HCT116 (cell line): ENCODE measurements around the gene CAMTA2. TPM values are rescaled to one million over a fixed set of nuclear protein-coding genes. Genes with fewer than 3 reads are reported as not detected.

Experiments
- ATAC-seq: fragments of 200-7000 bp; cut with Tn5 transposase; 2 replicates; pipeline ENCODE4 v1.9.1; 2020; ENCODE audit warnings: mild to moderate bottlenecking, moderate library complexity
- BruUV-seq: library from RNA; stranded (reverse); fragments of 400-500 nt; replicated peaks from 2 replicates; lab custom pipeline; 2021; lab: Mats Ljungman, UMichigan
- CTCF ChIA-PET: fragments of 300-600 bp; sonication (Branson Sonifier 250); formaldehyde crosslinking; loops from one replicate; lab custom pipeline; 2021; ENCODE audit warnings: antibody characterized with exemption; lab: Charles Lee
- POLR2A ChIA-PET: fragments of 300-600, 350-600 bp; sonication (Branson Sonifier 250); formaldehyde crosslinking; loops from one replicate; lab custom pipeline; 2021; ENCODE audit warnings: antibody characterized with exemption; lab: Charles Lee
- RAD21 ChIA-PET, 2 experiments: fragments of 300-600 bp; sonication (Branson Sonifier 250); formaldehyde crosslinking; loops; one replicate each; lab custom pipeline; 2023; ENCODE audit warnings: low total read pairs in 2 of 2; ENCODE audit not compliant: uncharacterized antibody in 2 of 2, unreplicated experiment in 2 of 2, low non-redundant PET in 1 of 2; lab: Charles Lee
- DNase-seq: peaks from one replicate; pipeline ENCODE4 v3.0.0-alpha.2; 2010; ENCODE audit warnings: low read depth, low spot score
- H2AFZ ChIP-seq: fragments of 200-600 bp; shearing (Covaris generic), sonication (generic); 2 replicates; pipeline ENCODE4 v1.6.1; 2017; ENCODE audit warnings: low read depth, mixed run types, mixed read lengths, antibody characterized with exemption, low read length; ENCODE audit not compliant: poor library complexity, severe bottlenecking
- H3K27ac ChIP-seq: 2 replicates; pipeline ENCODE4 v1.5.1; 2012; ENCODE audit warnings: low read depth, low read length
- H3K27me3 ChIP-seq: fragments of 200-600 bp; sonication (generic); 2 replicates; pipeline ENCODE4 v1.6.1; 2016; ENCODE audit warnings: mixed run types, low read length, mixed read lengths; ENCODE audit not compliant: insufficient read depth
- H3K36me3 ChIP-seq, 2 experiments: fragments of 200-500 bp in 1 of 2; fragments of 200-600 bp in 1 of 2; sonication (Bioruptor generic) in 1 of 2; sonication (generic) in 1 of 2; 2 replicates each; pipeline versions ENCODE4 v1.5.1 to v1.6.1; 2014 to 2016; ENCODE audit warnings: low read length in 2 of 2, inconsistent platforms in 1 of 2, mixed read lengths in 1 of 2, mixed run types in 1 of 2; ENCODE audit not compliant: insufficient read depth in 2 of 2, control insufficient read depth in 1 of 2
- H3K4me1 ChIP-seq, 2 experiments: fragments of 200-600 bp in 1 of 2; sonication (generic) in 1 of 2; 2 replicates each; pipeline versions ENCODE4 v1.5.1 to v1.6.1; 2012 to 2017; ENCODE audit warnings: low read length in 2 of 2, inconsistent platforms in 1 of 2, mild to moderate bottlenecking in 1 of 2, mixed read lengths in 1 of 2, mixed run types in 1 of 2, moderate library complexity in 1 of 2; ENCODE audit not compliant: insufficient read depth in 2 of 2, control insufficient read depth in 1 of 2
- H3K4me2 ChIP-seq: fragments of 200-600 bp; sonication (generic); 2 replicates; pipeline ENCODE4 v1.6.1; 2017; ENCODE audit warnings: mixed run types, low read length, mixed read lengths
- H3K4me3 ChIP-seq, 2 experiments: fragments of 200-600 bp in 1 of 2; sonication (generic) in 1 of 2; replicated peaks in 1 of 2; 2 replicates each; pipeline ENCODE4 v1.5.1; 2011 to 2016; ENCODE audit warnings: low read length in 2 of 2, control low read depth in 1 of 2, low read depth in 1 of 2, mild to moderate bottlenecking in 1 of 2, mixed read lengths in 1 of 2, mixed run types in 1 of 2
- H3K79me2 ChIP-seq: fragments of 200-600 bp; sonication (generic); 2 replicates; pipeline ENCODE4 v1.6.1; 2017; ENCODE audit warnings: mild to moderate bottlenecking, mixed run types, low read length, moderate library complexity, mixed read lengths; ENCODE audit not compliant: insufficient read depth
- H3K9ac ChIP-seq: fragments of 200-600 bp; sonication (generic); 2 replicates; pipeline ENCODE4 v1.6.1; 2016; ENCODE audit warnings: low read length, mixed read lengths
- H3K9me2 ChIP-seq: fragments of 200-600 bp; sonication (generic), shearing (Covaris generic); 2 replicates; pipeline ENCODE4 v1.6.1; 2017; ENCODE audit warnings: mixed run types, mild to moderate bottlenecking, moderate library complexity; ENCODE audit not compliant: insufficient read depth
- H3K9me3 ChIP-seq, 2 experiments: fragments of 200-500 bp in 1 of 2; fragments of 200-600 bp in 1 of 2; sonication (Bioruptor generic) in 1 of 2; sonication (generic) in 1 of 2; 2 replicates each; pipeline ENCODE4 v1.6.1; 2014 to 2017; ENCODE audit warnings: low read length in 2 of 2, mixed read lengths in 2 of 2, inconsistent platforms in 1 of 2, low read depth in 1 of 2, mild to moderate bottlenecking in 1 of 2, mixed run types in 1 of 2, moderate library complexity in 1 of 2; ENCODE audit not compliant: control insufficient read depth in 1 of 2, insufficient read depth in 1 of 2
- H4K20me1 ChIP-seq: fragments of 200-600 bp; sonication (generic), shearing (Covaris generic); 2 replicates; pipeline ENCODE4 v1.6.1; 2017; ENCODE audit warnings: mixed run types, mild to moderate bottlenecking, moderate library complexity; ENCODE audit not compliant: insufficient read depth
- CBX3 ChIP-seq: IDR thresholded peaks from 2 replicates; pipeline ENCODE4 v1.6.1; 2012; ENCODE audit warnings: low read depth
- CEBPB ChIP-seq: IDR thresholded peaks from 2 replicates; pipeline ENCODE4 v1.6.1; 2012; ENCODE audit warnings: low read depth
- EGR1 ChIP-seq: IDR thresholded peaks from 2 replicates; pipeline ENCODE4 v1.6.1; 2012; ENCODE audit warnings: low read depth
- ELF1 ChIP-seq: IDR thresholded peaks from 2 replicates; pipeline ENCODE4 v1.6.1; 2012; ENCODE audit warnings: low read depth, borderline replicate concordance
- EZH2 ChIP-seq: fragments of 200-600 bp; sonication (generic); IDR thresholded peaks from 2 replicates; pipeline ENCODE4 v1.6.1; 2017; ENCODE audit warnings: antibody characterized with exemption, mixed run types
- FOSL1 ChIP-seq: IDR thresholded peaks from 2 replicates; pipeline ENCODE4 v1.6.1; 2012; ENCODE audit warnings: low read depth
- JUND ChIP-seq: IDR thresholded peaks from 2 replicates; pipeline ENCODE4 v1.6.1; 2012
- POLR2A ChIP-seq: IDR thresholded peaks from 2 replicates; pipeline ENCODE4 v1.7.0; 2011; ENCODE audit warnings: borderline replicate concordance; ENCODE audit not compliant: insufficient read depth, insufficient read length; ENCODE audit errors: extremely low read depth
- POLR2AphosphoS5 ChIP-seq: IDR thresholded peaks from 2 replicates; pipeline ENCODE4 v1.6.1; 2011; ENCODE audit warnings: mild to moderate bottlenecking, low read depth, low read length, moderate library complexity
- RAD21 ChIP-seq: IDR thresholded peaks from 2 replicates; pipeline ENCODE4 v1.6.1; 2012; ENCODE audit warnings: low read depth, mild to moderate bottlenecking
- TCF7L2 ChIP-seq: IDR thresholded peaks from 2 replicates; pipeline ENCODE4 v1.7.0; 2011; ENCODE audit warnings: borderline replicate concordance, inconsistent platforms; ENCODE audit not compliant: insufficient read depth, insufficient read length; ENCODE audit errors: extremely low read depth
- YY1 ChIP-seq: IDR thresholded peaks from 2 replicates; pipeline ENCODE4 v1.6.1; 2011; ENCODE audit warnings: low read length, low read depth, moderate library complexity, mild to moderate bottlenecking; ENCODE audit not compliant: insufficient replicate concordance; ENCODE audit errors: extremely low read depth
- ZBTB33 ChIP-seq: IDR thresholded peaks from 2 replicates; pipeline ENCODE4 v1.6.1; 2011; ENCODE audit warnings: mild to moderate bottlenecking, low read length, moderate library complexity; ENCODE audit not compliant: insufficient replicate concordance; ENCODE audit errors: extremely low read depth
- ZFX ChIP-seq: fragments of 450-650 bp; IDR thresholded peaks from 2 replicates; pipeline ENCODE4 v1.6.1; 2017
- ZNF274 ChIP-seq: fragments of 200-500 bp; sonication (Bioruptor generic); IDR thresholded peaks from 2 replicates; pipeline ENCODE4 v1.6.1; 2014; ENCODE audit warnings: mild to moderate bottlenecking, low read depth, low read length, inconsistent platforms
- intact Hi-C: fragments of 100-400 bp; cut with micrococcal nuclease; formaldehyde crosslinking; loops from 2 replicates; pipeline ENCODE4 v1.10.0; 2022
- total RNA-seq: library from RNA; stranded (reverse); gene quantifications from one replicate; pipeline ENCODE4 v1.2.1, GENCODE V29; 2021; ENCODE audit not compliant: unreplicated experiment
- TF ChIP-seq, protein P1 (sequence below): IDR thresholded peaks from 2 replicates; pipeline ENCODE4 v1.6.1; 2012
- TF ChIP-seq, protein P2 (sequence below), 3 experiments: fragments of 200-600 bp in 1 of 3; sonication (generic) in 1 of 3; IDR thresholded peaks in 2 of 3; conservative IDR thresholded peaks in 1 of 3; 2 replicates each; pipeline ENCODE4 v1.5.1; 2012 to 2017; ENCODE audit warnings: low read depth in 2 of 3, low read length in 2 of 3, antibody characterized with exemption in 1 of 3, borderline replicate concordance in 1 of 3, control low read depth in 1 of 3, mild to moderate bottlenecking in 1 of 3, mixed read lengths in 1 of 3, mixed run types in 1 of 3, moderate library complexity in 1 of 3; ENCODE audit not compliant: insufficient read depth in 1 of 3
- TF ChIP-seq, protein P3 (sequence below): IDR thresholded peaks from 2 replicates; pipeline ENCODE4 v1.6.1; 2012

CAMTA2 gene
- total RNA-seq, 1 experiment from 2014 or later: 37.8 TPM

- no peak for TF ChIP-seq CEBPB
- TF ChIP-seq EGR1: no peak
Measured at GRCh38 chr17:4950075-4950745, 37.3 kb downstream of the CAMTA2 start (continued).

DNA sequence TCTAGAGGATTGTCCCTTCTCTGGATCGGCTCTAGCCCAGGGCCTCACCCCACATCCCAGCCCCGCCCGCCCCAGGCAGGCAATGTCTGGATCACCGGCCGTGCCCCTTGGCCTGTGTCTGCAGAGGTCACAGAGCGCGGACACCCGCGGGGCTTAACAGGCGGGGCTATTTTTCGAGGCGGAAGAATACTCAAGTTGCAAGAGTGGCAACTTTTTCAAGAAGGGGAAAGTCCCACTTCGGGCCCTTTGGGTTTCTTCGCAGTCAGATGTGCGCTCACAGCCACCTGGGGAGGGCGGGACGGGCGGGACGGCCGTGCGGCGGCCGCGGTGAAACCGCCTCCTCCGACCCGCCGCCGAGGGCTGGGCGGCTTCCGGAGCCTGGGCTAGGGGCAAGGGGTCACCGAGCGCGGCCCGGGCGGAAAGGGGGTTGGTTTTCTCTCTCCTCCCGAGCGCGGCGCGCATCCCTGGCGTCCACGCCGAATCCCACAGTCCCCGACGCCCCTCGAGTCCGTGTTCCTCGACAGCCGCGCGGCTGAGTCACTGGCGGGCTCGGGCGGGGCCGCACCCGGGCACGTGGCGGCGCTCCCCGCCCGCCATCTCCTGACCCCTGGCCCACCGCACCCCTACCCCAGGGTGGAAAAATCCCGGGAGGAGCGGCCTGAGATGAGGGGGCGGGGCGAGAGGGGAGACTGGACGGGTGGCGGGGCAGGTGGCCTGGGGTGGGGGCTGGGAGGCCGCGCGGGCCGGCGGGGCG is 38.0 kb downstream of the CAMTA2 start:
- Histone ChIP-seq H3K9ac (peak overlapping the region; percentile 97), H3K27ac (peak overlapping the region; percentile 99), H3K9me2 (no peaks in the 10 kb centered on the region), H4K20me1 (peaks cover 12% of the 10 kb centered on the region; the same call in 1 of the 2 replicates), H3K36me3 (peaks cover 9 to 17% of the 10 kb centered on the region in 2 experiments; a peak in 2 of 4 replicates), H3K4me1 (peaks cover 35 to 70% of the 10 kb centered on the region in 2 experiments), H3K4me2 (peak overlapping the region; percentile 100), H3K9me3 (no peaks in the 10 kb centered on the region), H3K27me3 (no peaks in the 10 kb centered on the region), H2AFZ (no peak overlapping the region), H3K79me2 (peaks cover 51% of the 10 kb centered on the region), H3K4me3 (peak overlapping the region; percentile 96 to 97)
- intact Hi-C loops: loop anchor here (1.0 to 5.0 kb wide), 2 partner anchors 18 to 38 kb away; partner anchors contain the start of genes CAMTA2 and SPAG7
- DNase-seq: peak; percentile 41
- ChIA-PET RAD21 (no interaction called here), POLR2A (interaction anchor here (0.6 to 4.7 kb wide), 4 partner anchors 9 to 27 kb away, joined by 3 to 45 read pairs (median 18); partner anchors contain the start of genes RNF167, SLC25A11 and SPAG7), CTCF (interaction anchor here (1.4 kb wide), 1 partner anchor 9 kb away, joined by 3 read pairs; the partner anchor contains the start of genes RNF167 and SLC25A11)
- no TSS peak for BruUV-seq
- ATAC-seq: peak; percentile 24
- no peak for TF ChIP-seq ZNF274
- TF ChIP-seq, protein P1, sequence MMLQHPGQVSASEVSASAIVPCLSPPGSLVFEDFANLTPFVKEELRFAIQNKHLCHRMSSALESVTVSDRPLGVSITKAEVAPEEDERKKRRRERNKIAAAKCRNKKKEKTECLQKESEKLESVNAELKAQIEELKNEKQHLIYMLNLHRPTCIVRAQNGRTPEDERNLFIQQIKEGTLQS: no peak
- 0 out of 2 replicates have a peak, but pooled peaks have one; percentile 4 for TF ChIP-seq JUND
- TF ChIP-seq CEBPB: no peak
- peak; percentile 46; the same call in 1 of the 2 replicates for TF ChIP-seq POLR2AphosphoS5
- TF ChIP-seq YY1: no peak
- TF ChIP-seq EZH2: no peak
- TF ChIP-seq, protein P2, sequence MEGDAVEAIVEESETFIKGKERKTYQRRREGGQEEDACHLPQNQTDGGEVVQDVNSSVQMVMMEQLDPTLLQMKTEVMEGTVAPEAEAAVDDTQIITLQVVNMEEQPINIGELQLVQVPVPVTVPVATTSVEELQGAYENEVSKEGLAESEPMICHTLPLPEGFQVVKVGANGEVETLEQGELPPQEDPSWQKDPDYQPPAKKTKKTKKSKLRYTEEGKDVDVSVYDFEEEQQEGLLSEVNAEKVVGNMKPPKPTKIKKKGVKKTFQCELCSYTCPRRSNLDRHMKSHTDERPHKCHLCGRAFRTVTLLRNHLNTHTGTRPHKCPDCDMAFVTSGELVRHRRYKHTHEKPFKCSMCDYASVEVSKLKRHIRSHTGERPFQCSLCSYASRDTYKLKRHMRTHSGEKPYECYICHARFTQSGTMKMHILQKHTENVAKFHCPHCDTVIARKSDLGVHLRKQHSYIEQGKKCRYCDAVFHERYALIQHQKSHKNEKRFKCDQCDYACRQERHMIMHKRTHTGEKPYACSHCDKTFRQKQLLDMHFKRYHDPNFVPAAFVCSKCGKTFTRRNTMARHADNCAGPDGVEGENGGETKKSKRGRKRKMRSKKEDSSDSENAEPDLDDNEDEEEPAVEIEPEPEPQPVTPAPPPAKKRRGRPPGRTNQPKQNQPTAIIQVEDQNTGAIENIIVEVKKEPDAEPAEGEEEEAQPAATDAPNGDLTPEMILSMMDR (IDR thresholded peaks at IDR 0.05 in 2 of 3, conservative IDR thresholded peaks at IDR 0.05 in 1 of 3; ENCODE audit: borderline replicate concordance in 1 of 3, insufficient read depth in 1 of 3, low read depth in 2 of 3, low read length in 2 of 3): no peak
- TF ChIP-seq POLR2A: no peak
- TF ChIP-seq RAD21: no peak
- 0 out of 2 replicates have a peak, but pooled peaks have one; percentile 6 for TF ChIP-seq ZFX
- no peak for TF ChIP-seq CBX3
- TF ChIP-seq ZBTB33: no peak
- TF ChIP-seq FOSL1: no peak
- TF ChIP-seq TCF7L2: no peak
- TF ChIP-seq, protein P3, sequence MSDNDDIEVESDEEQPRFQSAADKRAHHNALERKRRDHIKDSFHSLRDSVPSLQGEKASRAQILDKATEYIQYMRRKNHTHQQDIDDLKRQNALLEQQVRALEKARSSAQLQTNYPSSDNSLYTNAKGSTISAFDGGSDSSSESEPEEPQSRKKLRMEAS: peak; percentile 90
- no peak for TF ChIP-seq EGR1
- no peak for TF ChIP-seq ELF1
